Fibroblast of skin of scalp (primary cell): ENCODE results near the gene MACROD1.
A peak's percentile ranks its signal among the peaks of the same experiment; 100 is the strongest.
"Not testable (repeated sequence)": the region's sequence is repeated elsewhere in the genome, so short reads cannot be mapped to it uniquely, and the experiment has no call there.

Experiments
- DNase-seq: peaks from one replicate; pipeline ENCODE4 v3.0.0-alpha.2; 2013

The MACROD1 gene

GRCh38 chr11:64053699-64054098, 112.2 kb downstream of the MACROD1 start:
- peak; percentile 31 for DNase-seq

GRCh38 chr11:64052938-64053622, 112.8 kb downstream of the MACROD1 start:
- no peak for DNase-seq

GRCh38 chr11:64052436-64052835, 113.5 kb downstream of the MACROD1 start:
- DNase-seq: no peak

GRCh38 chr11:64051297-64051696, 114.6 kb downstream of the MACROD1 start:
- DNase-seq: no peak

GRCh38 chr11:64049509-64049908, 116.4 kb downstream of the MACROD1 start:
- no peak for DNase-seq

- no peak for DNase-seq
These were observed 117.7 kb downstream of the MACROD1 start for GRCh38 chr11:64048042-64048854.

- not testable (repeated sequence) for DNase-seq
These were observed 118.5 kb downstream of the MACROD1 start for GRCh38 chr11:64047373-64047772.

GRCh38 chr11:64045700-64046099, 120.2 kb downstream of the MACROD1 start:
- no peak for DNase-seq

GRCh38 chr11:64044730-64045393, 121.1 kb downstream of the MACROD1 start:
- DNase-seq: no peak

GRCh38 chr11:64043545-64043944, 122.4 kb downstream of the MACROD1 start:
- DNase-seq: no peak

- DNase-seq: no peak
These were observed 123.6 kb downstream of the MACROD1 start for GRCh38 chr11:64042301-64042700.

GRCh38 chr11:64041846-64042245, 124.1 kb downstream of the MACROD1 start:
- DNase-seq: no peak

- DNase-seq: no peak
These were observed 125.1 kb downstream of the MACROD1 start for GRCh38 chr11:64040684-64041322.

GRCh38 chr11:64039012-64039665, 126.8 kb downstream of the MACROD1 start:
- DNase-seq: no peak

GRCh38 chr11:64038500-64038899, 127.4 kb downstream of the MACROD1 start:
- no peak for DNase-seq

GRCh38 chr11:64037027-64037634, 128.8 kb downstream of the MACROD1 start:
- no peak for DNase-seq

- peak; percentile 58 for DNase-seq
These were observed 129.6 kb downstream of the MACROD1 start for GRCh38 chr11:64036087-64037026.

GRCh38 chr11:64035576-64035975, 130.3 kb downstream of the MACROD1 start, which contains the start of gene FLRT1:
TSS of gene FLRT1 (plus strand) at chr11:64035931. CDS start at chr11:64116268, 80,337 bp downstream.
- DNase-seq: no peak

GRCh38 chr11:64035081-64035524, 130.8 kb downstream of the MACROD1 start:
- no peak for DNase-seq

GRCh38 chr11:64034411-64034811, 131.5 kb downstream of the MACROD1 start:
- no peak for DNase-seq

- peak; percentile 48 for DNase-seq
These were observed 133.9 kb downstream of the MACROD1 start for GRCh38 chr11:64032050-64032449.
